ENCODE measurements around the gene TRAF6.

Gene TRAF6

GRCh38 chr11:36441610-36442208 is 68.4 kb downstream of the TRAF6 start:
- no peaks in the 10 kb centered on the region for H3K79me2 ChIP-seq (ENCODE audit: insufficient read depth, low read length)
- no peak overlapping the region for H3K4me3 ChIP-seq (ENCODE audit: low read depth in 1 of 2, low read length in 2 of 2)
- no peak for ATAC-seq (ENCODE audit: insufficient read depth, low read depth)
- H3K4me2 ChIP-seq (ENCODE audit: insufficient read depth, low read length), result no peak overlapping the region
- H3K36me3 ChIP-seq (ENCODE audit: insufficient read depth, low read length), result no peaks in the 10 kb centered on the region
- no peak overlapping the region for H3K9ac ChIP-seq (ENCODE audit: low read depth, low read length)
- H3K4me1 ChIP-seq (ENCODE audit: insufficient read depth, low read length), result no peaks in the 10 kb centered on the region
- no peak overlapping the region for H2AFZ ChIP-seq (ENCODE audit: low read depth, low read length)
- peaks cover 51% of the 10 kb centered on the region for H3K27me3 ChIP-seq (ENCODE audit: insufficient read depth, low read length, poor library complexity)
- H3K27ac ChIP-seq (ENCODE audit: low read length), result no peak overlapping the region
- peaks cover 3% of the 10 kb centered on the region; the same call in 1 of the 2 replicates for H4K20me1 ChIP-seq (ENCODE audit: insufficient read depth, low read length)
- DNase-seq, result no peak
- no peaks in the 10 kb centered on the region for H3K9me3 ChIP-seq (ENCODE audit: insufficient read depth, low read length, severe bottlenecking)
- TF ChIP-seq CTCF (IDR thresholded peaks at IDR 0.05; ENCODE audit: borderline replicate concordance, extremely low read depth, low read length, poor library complexity, severe bottlenecking) (no peak), EZH2 (IDR thresholded peaks at IDR 0.05; ENCODE audit: borderline replicate concordance, low read depth, low read length, severe bottlenecking) (no peak)

GRCh38 chr11:36438126-36438525 is 71.9 kb downstream of the TRAF6 start:
- H2AFZ ChIP-seq (ENCODE audit: low read depth, low read length), result no peak overlapping the region
- DNase-seq (no peak), ATAC-seq (ENCODE audit: insufficient read depth, low read depth) (no peak)
- no peaks in the 10 kb centered on the region for H3K36me3 ChIP-seq (ENCODE audit: insufficient read depth, low read length)
- H3K4me3 ChIP-seq (ENCODE audit: low read depth in 1 of 2, low read length in 2 of 2), result no peak overlapping the region
- peaks cover 34% of the 10 kb centered on the region for H3K27me3 ChIP-seq (ENCODE audit: insufficient read depth, low read length, poor library complexity)
- no peaks in the 10 kb centered on the region for H3K79me2 ChIP-seq (ENCODE audit: insufficient read depth, low read length)
- H4K20me1 ChIP-seq (ENCODE audit: insufficient read depth, low read length), result no peaks in the 10 kb centered on the region
- H3K4me1 ChIP-seq (ENCODE audit: insufficient read depth, low read length), result no peaks in the 10 kb centered on the region
- no peak overlapping the region for H3K4me2 ChIP-seq (ENCODE audit: insufficient read depth, low read length)
- no peaks in the 10 kb centered on the region for H3K9me3 ChIP-seq (ENCODE audit: insufficient read depth, low read length, severe bottlenecking)
- no peak overlapping the region for H3K27ac ChIP-seq (ENCODE audit: low read length)
- no peak overlapping the region for H3K9ac ChIP-seq (ENCODE audit: low read depth, low read length)
- TF ChIP-seq EZH2 (IDR thresholded peaks at IDR 0.05; ENCODE audit: borderline replicate concordance, low read depth, low read length, severe bottlenecking), result no peak
- TF ChIP-seq CTCF (IDR thresholded peaks at IDR 0.05; ENCODE audit: borderline replicate concordance, extremely low read depth, low read length, poor library complexity, severe bottlenecking), result no peak

GRCh38 chr11:36437413-36437812 is 72.7 kb downstream of the TRAF6 start:
- no peak overlapping the region for H3K9ac ChIP-seq (ENCODE audit: low read depth, low read length)
- DNase-seq (no peak), ATAC-seq (ENCODE audit: insufficient read depth, low read depth) (no peak)
- H3K9me3 ChIP-seq (ENCODE audit: insufficient read depth, low read length, severe bottlenecking), result no peaks in the 10 kb centered on the region
- no peak for TF ChIP-seq EZH2 (IDR thresholded peaks at IDR 0.05; ENCODE audit: borderline replicate concordance, low read depth, low read length, severe bottlenecking)
- no peak for TF ChIP-seq CTCF (IDR thresholded peaks at IDR 0.05; ENCODE audit: borderline replicate concordance, extremely low read depth, low read length, poor library complexity, severe bottlenecking)
- no peak overlapping the region for H3K4me2 ChIP-seq (ENCODE audit: insufficient read depth, low read length)
- no peaks in the 10 kb centered on the region for H3K79me2 ChIP-seq (ENCODE audit: insufficient read depth, low read length)
- H3K27ac ChIP-seq (ENCODE audit: low read length), result no peak overlapping the region
- no peaks in the 10 kb centered on the region for H4K20me1 ChIP-seq (ENCODE audit: insufficient read depth, low read length)
- H3K4me3 ChIP-seq (ENCODE audit: low read depth in 1 of 2, low read length in 2 of 2), result no peak overlapping the region
- H3K27me3 ChIP-seq (ENCODE audit: insufficient read depth, low read length, poor library complexity), result peaks cover 35% of the 10 kb centered on the region
- no peaks in the 10 kb centered on the region for H3K36me3 ChIP-seq (ENCODE audit: insufficient read depth, low read length)
- no peak overlapping the region for H2AFZ ChIP-seq (ENCODE audit: low read depth, low read length)
- no peaks in the 10 kb centered on the region for H3K4me1 ChIP-seq (ENCODE audit: insufficient read depth, low read length)
